HEK293 (cell line): ENCODE data around the gene NELFB.

ENCODE experiments used
- GFI1B ChIP-seq: fragments of 450-650 bp; formaldehyde crosslinking; IDR thresholded peaks from 2 replicates; pipeline ENCODE4 v1.5.1; 2016; ENCODE audit warnings: missing biosample characterization, missing genetic modification characterization
- HIC1 ChIP-seq: fragments of 450-650 bp; formaldehyde crosslinking; IDR thresholded peaks from 2 replicates; pipeline ENCODE4 v1.5.1; 2016; ENCODE audit warnings: missing biosample characterization, missing genetic modification characterization
- KLF10 ChIP-seq: fragments of 450-650 bp; IDR thresholded peaks from 2 replicates; pipeline ENCODE4 v1.5.1; 2018; ENCODE audit warnings: missing biosample characterization, mild to moderate bottlenecking, missing genetic modification characterization
- OSR2 ChIP-seq: fragments of 450-650 bp; formaldehyde crosslinking; IDR thresholded peaks from 2 replicates; pipeline ENCODE4 v1.5.1; 2016; ENCODE audit warnings: missing biosample characterization, missing genetic modification characterization
- PATZ1 ChIP-seq: fragments of 450-650 bp; formaldehyde crosslinking; IDR thresholded peaks from 2 replicates; pipeline ENCODE4 v1.5.1; 2016; ENCODE audit warnings: missing biosample characterization, missing genetic modification characterization
- PRDM4 ChIP-seq: fragments of 450-650 bp; formaldehyde crosslinking; IDR thresholded peaks from 2 replicates; pipeline ENCODE4 v1.5.1; 2017; ENCODE audit warnings: missing biosample characterization, missing genetic modification characterization
- SP7 ChIP-seq: fragments of 450-650 bp; formaldehyde crosslinking; IDR thresholded peaks from 2 replicates; pipeline ENCODE4 v1.5.1; 2016; ENCODE audit warnings: missing biosample characterization, missing genetic modification characterization
- YY1 ChIP-seq: fragments of 450-650 bp; formaldehyde crosslinking; IDR thresholded peaks from 2 replicates; pipeline ENCODE4 v1.5.1; 2018; ENCODE audit warnings: missing biosample characterization, missing genetic modification characterization
- ZBTB17 ChIP-seq: fragments of 450-650 bp; formaldehyde crosslinking; IDR thresholded peaks from 2 replicates; pipeline ENCODE4 v1.5.1; 2016; ENCODE audit warnings: missing biosample characterization, missing genetic modification characterization
- ZBTB21 ChIP-seq: fragments of 450-650 bp; formaldehyde crosslinking; IDR thresholded peaks from 2 replicates; pipeline ENCODE4 v1.5.1; 2017; ENCODE audit warnings: missing biosample characterization, missing genetic modification characterization
- ZBTB8A ChIP-seq: fragments of 450-650 bp; formaldehyde crosslinking; IDR thresholded peaks from 2 replicates; pipeline ENCODE4 v1.5.1; 2016; ENCODE audit warnings: missing biosample characterization, missing genetic modification characterization
- ZEB2 ChIP-seq: fragments of 450-650 bp; formaldehyde crosslinking; IDR thresholded peaks from 2 replicates; pipeline ENCODE4 v1.5.1; 2016; ENCODE audit warnings: missing biosample characterization, missing genetic modification characterization
- ZIC2 ChIP-seq: fragments of 450-650 bp; formaldehyde crosslinking; IDR thresholded peaks from 2 replicates; pipeline ENCODE4 v1.5.1; 2016; ENCODE audit warnings: missing biosample characterization, missing genetic modification characterization
- ZNF121 ChIP-seq: fragments of 450-650 bp; formaldehyde crosslinking; IDR thresholded peaks from 2 replicates; pipeline ENCODE4 v1.5.1; 2016; ENCODE audit warnings: missing biosample characterization, missing genetic modification characterization
- ZNF132 ChIP-seq: fragments of 450-650 bp; formaldehyde crosslinking; IDR thresholded peaks from 2 replicates; pipeline ENCODE4 v1.5.1; 2017; ENCODE audit warnings: missing biosample characterization, missing genetic modification characterization, borderline replicate concordance
- ZNF292 ChIP-seq: fragments of 450-650 bp; formaldehyde crosslinking; IDR thresholded peaks from 2 replicates; pipeline ENCODE4 v1.5.1; 2016; ENCODE audit warnings: low read depth, missing biosample characterization, missing genetic modification characterization, borderline replicate concordance
- ZNF391 ChIP-seq: fragments of 450-650 bp; formaldehyde crosslinking; IDR thresholded peaks from 2 replicates; pipeline ENCODE4 v1.5.1; 2016; ENCODE audit warnings: low read depth, missing biosample characterization, missing genetic modification characterization, borderline replicate concordance
- ZNF561 ChIP-seq: fragments of 450-650 bp; IDR thresholded peaks from 2 replicates; pipeline ENCODE4 v1.5.1; 2018; ENCODE audit warnings: missing biosample characterization, missing genetic modification characterization, borderline replicate concordance
- ZNF585B ChIP-seq: fragments of 450-650 bp; formaldehyde crosslinking; IDR thresholded peaks from 2 replicates; pipeline ENCODE4 v1.5.1; 2016; ENCODE audit warnings: missing biosample characterization, missing genetic modification characterization
- ZNF596 ChIP-seq: fragments of 450-650 bp; IDR thresholded peaks from 2 replicates; pipeline ENCODE4 v1.5.0; 2018; ENCODE audit warnings: missing biosample characterization, mild to moderate bottlenecking, missing genetic modification characterization, moderate library complexity
- ZNF645 ChIP-seq: fragments of 450-650 bp; formaldehyde crosslinking; IDR thresholded peaks from 2 replicates; pipeline ENCODE4; 2016; ENCODE audit warnings: missing biosample characterization, missing genetic modification characterization
- ZNF76 ChIP-seq: fragments of 450-650 bp; formaldehyde crosslinking; IDR thresholded peaks from 2 replicates; pipeline ENCODE4; 2016; ENCODE audit warnings: low read depth, missing biosample characterization, missing genetic modification characterization, borderline replicate concordance
- ZSCAN30 ChIP-seq: fragments of 450-650 bp; IDR thresholded peaks from 2 replicates; pipeline ENCODE4 v1.5.1; 2018; ENCODE audit warnings: missing biosample characterization, mild to moderate bottlenecking, missing genetic modification characterization, moderate library complexity
- TF ChIP-seq, protein P1 (sequence below): fragments of 450-650 bp; formaldehyde crosslinking; IDR thresholded peaks from 2 replicates; pipeline ENCODE4 v1.5.1; 2016; ENCODE audit warnings: missing biosample characterization, missing genetic modification characterization
- TF ChIP-seq, protein P2 (sequence below): fragments of 450-650 bp; formaldehyde crosslinking; IDR thresholded peaks from 2 replicates; pipeline ENCODE4 v1.5.1; 2016; ENCODE audit warnings: missing biosample characterization, missing genetic modification characterization
- TF ChIP-seq, protein P3 (sequence below): fragments of 450-650 bp; formaldehyde crosslinking; IDR thresholded peaks from 2 replicates; pipeline ENCODE4 v1.5.1; 2016; ENCODE audit warnings: missing biosample characterization, missing genetic modification characterization, low read depth

Gene NELFB

DNA sequence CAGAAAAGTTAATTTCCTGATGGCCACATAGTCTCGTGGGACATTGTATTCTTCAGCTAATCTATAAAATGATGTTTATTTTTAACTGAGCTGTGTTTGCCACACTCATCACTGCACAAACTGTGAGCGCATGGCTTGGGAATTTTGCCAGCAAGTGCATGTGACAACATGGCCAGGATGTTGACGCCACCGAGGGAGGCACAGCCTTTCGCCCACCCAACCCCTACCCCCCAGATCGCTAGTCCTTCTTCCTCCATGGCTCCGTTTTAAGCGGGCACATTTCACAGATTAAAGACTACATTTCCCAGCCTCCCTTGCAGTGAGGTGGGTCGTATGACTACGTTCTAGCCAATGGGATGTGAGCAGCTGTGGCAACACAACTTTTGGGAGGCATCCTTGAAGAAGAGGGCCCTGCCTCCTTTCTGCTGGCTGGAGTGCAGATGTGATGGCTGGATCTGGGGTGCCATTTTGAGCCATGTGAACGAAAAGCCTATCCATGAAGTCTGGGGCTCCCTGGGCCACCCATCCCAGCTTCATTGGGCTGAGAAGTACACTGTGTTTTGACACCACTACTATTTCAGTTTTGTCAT is 39.1 kb downstream of the NELFB start (continued):
- peak; percentile 69 for TF ChIP-seq PATZ1 (tag by site-specific recombination)
- TF ChIP-seq ZNF76 (tag by site-specific recombination) = peak; percentile 83
- no peak for TF ChIP-seq ZNF645 (tag by site-specific recombination)
- no peak for TF ChIP-seq ZNF561 (tag by site-specific recombination)
- no peak for TF ChIP-seq ZNF132 (tag by site-specific recombination)
- TF ChIP-seq ZNF121 (tag by site-specific recombination) = no peak
- TF ChIP-seq SP7 = peak; percentile 72
- TF ChIP-seq ZNF292 (tag by site-specific recombination) = no peak
- TF ChIP-seq PRDM4 (tag by site-specific recombination) = no peak
- TF ChIP-seq GFI1B (tag by site-specific recombination) = no peak
- TF ChIP-seq, protein P1, sequence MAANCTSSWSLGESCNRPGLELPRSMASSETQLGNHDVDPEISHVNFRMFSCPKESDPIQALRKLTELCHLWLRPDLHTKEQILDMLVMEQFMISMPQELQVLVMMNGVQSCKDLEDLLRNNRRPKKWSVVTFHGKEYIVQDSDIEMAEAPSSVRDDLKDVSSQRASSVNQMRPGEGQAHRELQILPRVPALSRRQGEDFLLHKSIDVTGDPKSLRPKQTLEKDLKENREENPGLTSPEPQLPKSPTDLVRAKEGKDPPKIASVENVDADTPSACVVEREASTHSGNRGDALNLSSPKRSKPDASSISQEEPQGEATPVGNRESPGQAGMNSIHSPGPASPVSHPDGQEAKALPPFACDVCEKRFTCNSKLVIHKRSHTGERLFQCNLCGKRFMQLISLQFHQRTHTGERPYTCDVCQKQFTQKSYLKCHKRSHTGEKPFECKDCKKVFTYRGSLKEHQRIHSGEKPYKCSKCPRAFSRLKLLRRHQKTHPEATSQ (tag by site-specific recombination) = peak; percentile 49; the same call in 1 of the 2 replicates
- TF ChIP-seq ZNF585B (tag by site-specific recombination) = no peak
- TF ChIP-seq ZSCAN30 (tag by site-specific recombination) = 0 out of 2 replicates have a peak, but pooled peaks have one; percentile 52
- TF ChIP-seq ZNF391 (tag by site-specific recombination) = no peak
- TF ChIP-seq HIC1 (tag by site-specific recombination) = no peak
- TF ChIP-seq YY1 = no peak; the same call in 1 of the 2 replicates
- TF ChIP-seq ZBTB17 = peak; percentile 53; the same call in 1 of the 2 replicates
- TF ChIP-seq, protein P2, sequence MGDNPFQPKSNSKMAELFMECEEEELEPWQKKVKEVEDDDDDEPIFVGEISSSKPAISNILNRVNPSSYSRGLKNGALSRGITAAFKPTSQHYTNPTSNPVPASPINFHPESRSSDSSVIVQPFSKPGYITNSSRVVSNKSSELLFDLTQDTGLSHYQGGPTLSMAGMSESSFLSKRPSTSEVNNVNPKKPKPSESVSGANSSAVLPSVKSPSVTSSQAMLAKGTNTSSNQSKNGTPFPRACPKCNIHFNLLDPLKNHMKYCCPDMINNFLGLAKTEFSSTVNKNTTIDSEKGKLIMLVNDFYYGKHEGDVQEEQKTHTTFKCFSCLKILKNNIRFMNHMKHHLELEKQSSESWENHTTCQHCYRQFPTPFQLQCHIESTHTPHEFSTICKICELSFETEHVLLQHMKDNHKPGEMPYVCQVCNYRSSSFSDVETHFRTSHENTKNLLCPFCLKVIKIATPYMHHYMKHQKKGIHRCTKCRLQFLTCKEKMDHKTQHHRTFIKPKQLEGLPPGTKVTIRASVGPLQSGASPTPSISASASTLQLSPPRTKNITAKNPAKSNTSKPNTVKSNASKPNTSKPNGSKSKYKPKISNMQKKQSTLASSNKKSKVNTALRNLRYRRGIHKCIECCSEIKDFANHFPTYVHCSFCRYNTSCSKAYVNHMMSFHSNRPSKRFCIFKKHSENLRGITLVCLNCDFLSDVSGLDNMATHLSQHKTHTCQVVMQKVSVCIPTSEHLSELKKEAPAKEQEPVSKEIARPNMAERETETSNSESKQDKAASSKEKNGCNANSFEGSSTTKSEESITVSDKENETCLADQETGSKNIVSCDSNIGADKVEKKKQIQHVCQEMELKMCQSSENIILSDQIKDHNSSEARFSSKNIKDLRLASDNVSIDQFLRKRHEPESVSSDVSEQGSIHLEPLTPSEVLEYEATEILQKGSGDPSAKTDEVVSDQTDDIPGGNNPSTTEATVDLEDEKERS (tag by site-specific recombination) = peak; percentile 100
- TF ChIP-seq ZEB2 (tag by site-specific recombination) = no peak
- TF ChIP-seq ZBTB21 = no peak
- TF ChIP-seq OSR2 = 0 out of 2 replicates have a peak, but pooled peaks have one; percentile 1
- TF ChIP-seq, protein P3, sequence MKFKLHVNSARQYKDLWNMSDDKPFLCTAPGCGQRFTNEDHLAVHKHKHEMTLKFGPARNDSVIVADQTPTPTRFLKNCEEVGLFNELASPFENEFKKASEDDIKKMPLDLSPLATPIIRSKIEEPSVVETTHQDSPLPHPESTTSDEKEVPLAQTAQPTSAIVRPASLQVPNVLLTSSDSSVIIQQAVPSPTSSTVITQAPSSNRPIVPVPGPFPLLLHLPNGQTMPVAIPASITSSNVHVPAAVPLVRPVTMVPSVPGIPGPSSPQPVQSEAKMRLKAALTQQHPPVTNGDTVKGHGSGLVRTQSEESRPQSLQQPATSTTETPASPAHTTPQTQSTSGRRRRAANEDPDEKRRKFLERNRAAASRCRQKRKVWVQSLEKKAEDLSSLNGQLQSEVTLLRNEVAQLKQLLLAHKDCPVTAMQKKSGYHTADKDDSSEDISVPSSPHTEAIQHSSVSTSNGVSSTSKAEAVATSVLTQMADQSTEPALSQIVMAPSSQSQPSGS = 0 out of 2 replicates have a peak, but pooled peaks have one; percentile 28
- TF ChIP-seq KLF10 (tag by site-specific recombination) = no peak
- TF ChIP-seq ZIC2 (tag by site-specific recombination) = no peak
- no peak for TF ChIP-seq ZNF596
- TF ChIP-seq ZBTB8A (tag by site-specific recombination) = 0 out of 2 replicates have a peak, but pooled peaks have one; percentile 32
